ENCODE measurements around the gene ACOX3. TPM values are rescaled to one million over a fixed set of nuclear protein-coding genes. Genes with fewer than 3 reads are reported as not detected.

Gene ACOX3
- total RNA-seq, 1 donor from 2014 or later, result 21.6 TPM

- DNase-seq, result no peak
- no peak for ATAC-seq
- intact Hi-C loops (cut with DNase I), result no loop called here
- no peaks in the 10 kb centered on the region for H3K4me1 ChIP-seq
- H3K36me3 ChIP-seq, result peaks cover 90% of the 10 kb centered on the region
- H3K27ac ChIP-seq, result no peak overlapping the region
- no peak for TF ChIP-seq CTCF (IDR thresholded peaks at IDR 0.05)
- no peaks in the 10 kb centered on the region for H3K27me3 ChIP-seq
- H3K9me3 ChIP-seq, result no peaks in the 10 kb centered on the region
- no peak overlapping the region for H3K4me3 ChIP-seq
Measured at GRCh38 chr4:8457646-8458252, 17.2 kb upstream of the ACOX3 start.

DNA sequence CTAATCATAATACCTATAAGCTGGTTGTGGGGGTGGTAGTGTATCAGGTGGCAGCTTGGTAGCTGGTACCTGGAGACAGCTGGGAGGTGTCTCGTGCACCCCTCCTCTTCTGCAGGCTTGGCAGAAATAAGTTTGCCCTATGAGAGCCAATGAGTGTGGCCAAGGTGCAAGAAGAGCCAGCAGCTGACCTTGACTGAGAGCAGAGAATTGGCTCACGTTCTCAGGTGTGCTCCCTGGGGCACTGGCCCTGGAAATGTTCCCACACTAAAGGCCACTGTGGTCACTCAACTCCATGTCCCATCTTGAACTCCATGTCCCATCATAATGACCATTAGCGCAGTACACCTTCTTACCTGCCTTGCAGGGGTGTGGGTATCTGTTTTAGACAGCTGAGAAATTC, 13.4 kb upstream of the ACOX3 start:
- no peak for TF ChIP-seq CTCF (IDR thresholded peaks at IDR 0.05)
- no peaks in the 10 kb centered on the region for H3K27me3 ChIP-seq
- ATAC-seq (no peak), DNase-seq (no peak)
- no peak overlapping the region for H3K27ac ChIP-seq
- peaks cover 7% of the 10 kb centered on the region for H3K4me1 ChIP-seq
- intact Hi-C loops (cut with DNase I), result no loop called here
- H3K4me3 ChIP-seq, result no peak overlapping the region
- H3K36me3 ChIP-seq, result peaks cover 87% of the 10 kb centered on the region
- H3K9me3 ChIP-seq, result no peaks in the 10 kb centered on the region

- DNase-seq, result no peak
- intact Hi-C loops (cut with DNase I), result no loop called here
- ATAC-seq, result peak; percentile 91
- Histone ChIP-seq H3K27me3 (no peaks in the 10 kb centered on the region), H3K4me1 (peaks cover 7% of the 10 kb centered on the region), H3K36me3 (peaks cover 89% of the 10 kb centered on the region), H3K4me3 (no peak overlapping the region), H3K9me3 (no peaks in the 10 kb centered on the region), H3K27ac (peak overlapping the region; percentile 78)
- no peak for TF ChIP-seq CTCF (IDR thresholded peaks at IDR 0.05)
Measured at GRCh38 chr4:8451440-8452182, 11.1 kb upstream of the ACOX3 start.

DNA sequence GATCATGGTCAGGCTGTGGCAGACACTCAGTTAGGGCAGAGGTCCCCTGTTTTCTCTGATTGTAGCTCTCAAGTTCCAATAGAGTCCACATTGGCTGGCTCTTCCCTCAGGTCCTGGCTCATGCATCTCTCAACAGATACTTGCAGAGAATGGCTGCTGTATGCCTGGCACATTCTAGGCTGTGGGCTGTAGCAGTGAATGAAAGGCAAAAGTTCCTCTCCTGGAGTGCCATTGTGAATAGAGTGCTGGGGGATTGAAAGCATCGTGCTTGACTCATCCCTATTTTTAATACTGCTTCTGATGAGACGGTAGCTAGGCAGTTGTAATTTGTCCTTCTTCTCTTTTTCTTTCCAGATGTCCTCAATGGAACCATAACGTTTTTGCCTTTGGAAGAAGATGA, 5.6 kb upstream of the ACOX3 start:
- no peak overlapping the region for H3K27ac ChIP-seq
- H3K36me3 ChIP-seq, result peaks cover 47% of the 10 kb centered on the region
- no peak for ATAC-seq
- intact Hi-C loops (cut with DNase I), result no loop called here
- no peak for DNase-seq
- no peak overlapping the region for H3K4me3 ChIP-seq
- TF ChIP-seq CTCF (IDR thresholded peaks at IDR 0.05), result no peak
- no peaks in the 10 kb centered on the region for H3K27me3 ChIP-seq
- H3K9me3 ChIP-seq, result no peaks in the 10 kb centered on the region
- peaks cover 24% of the 10 kb centered on the region for H3K4me1 ChIP-seq

GRCh38 chr4:8443801-8444200, 3.3 kb upstream of the ACOX3 start:
- Histone ChIP-seq H3K4me3 (no peak overlapping the region), H3K9me3 (no peaks in the 10 kb centered on the region), H3K4me1 (peaks cover 31% of the 10 kb centered on the region), H3K36me3 (peaks cover 28% of the 10 kb centered on the region), H3K27ac (no peak overlapping the region), H3K27me3 (no peaks in the 10 kb centered on the region)
- DNase-seq (no peak), ATAC-seq (no peak)
- intact Hi-C loops (cut with DNase I), result no loop called here
- TF ChIP-seq CTCF (IDR thresholded peaks at IDR 0.05), result no peak

Measured in upper lobe of right lung (tissue), 1 donor.